Measurements from ENCODE around the gene DLGAP1. TPM values are rescaled to one million over a fixed set of nuclear protein-coding genes. Genes with fewer than 3 reads are reported as not detected.

DLGAP1 gene
- total and polyA plus RNA-seq, 2 of the 13 experiments (the other 11 are each of a cell fraction or from before 2014, with no cell fraction given) = 0.01 TPM; not detected in 1

DNA sequence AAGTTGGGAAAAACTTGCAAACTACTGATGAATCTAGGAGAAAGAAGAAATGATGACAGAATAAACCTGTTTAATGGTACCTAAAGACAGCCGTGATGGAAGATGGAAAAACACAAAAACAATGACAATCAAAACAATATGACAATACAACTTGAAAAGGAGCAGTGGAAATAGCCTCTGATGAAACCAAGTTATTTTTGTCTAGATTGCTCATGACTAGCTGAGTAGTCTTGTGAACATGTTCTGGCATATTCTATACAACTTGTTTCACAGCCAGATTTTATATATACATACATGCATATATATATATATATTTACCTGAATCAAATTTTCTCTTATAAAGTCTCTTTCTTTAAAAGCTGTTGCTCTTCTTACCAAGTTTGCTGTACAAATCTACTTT is 566.0 kb downstream of the DLGAP1 start:
- FAIRE-seq (no peak), ATAC-seq (no peak), DNase-seq (ENCODE audit: low spot score) (no peak)
- TF ChIP-seq, protein P1, sequence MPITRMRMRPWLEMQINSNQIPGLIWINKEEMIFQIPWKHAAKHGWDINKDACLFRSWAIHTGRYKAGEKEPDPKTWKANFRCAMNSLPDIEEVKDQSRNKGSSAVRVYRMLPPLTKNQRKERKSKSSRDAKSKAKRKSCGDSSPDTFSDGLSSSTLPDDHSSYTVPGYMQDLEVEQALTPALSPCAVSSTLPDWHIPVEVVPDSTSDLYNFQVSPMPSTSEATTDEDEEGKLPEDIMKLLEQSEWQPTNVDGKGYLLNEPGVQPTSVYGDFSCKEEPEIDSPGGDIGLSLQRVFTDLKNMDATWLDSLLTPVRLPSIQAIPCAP (CRISPR knock-in tag; IDR thresholded peaks at IDR 0.05; ENCODE audit: low read depth) = no peak
- TF ChIP-seq ARNT (IDR thresholded peaks at IDR 0.05) = no peak
- TF ChIP-seq, protein P2, sequence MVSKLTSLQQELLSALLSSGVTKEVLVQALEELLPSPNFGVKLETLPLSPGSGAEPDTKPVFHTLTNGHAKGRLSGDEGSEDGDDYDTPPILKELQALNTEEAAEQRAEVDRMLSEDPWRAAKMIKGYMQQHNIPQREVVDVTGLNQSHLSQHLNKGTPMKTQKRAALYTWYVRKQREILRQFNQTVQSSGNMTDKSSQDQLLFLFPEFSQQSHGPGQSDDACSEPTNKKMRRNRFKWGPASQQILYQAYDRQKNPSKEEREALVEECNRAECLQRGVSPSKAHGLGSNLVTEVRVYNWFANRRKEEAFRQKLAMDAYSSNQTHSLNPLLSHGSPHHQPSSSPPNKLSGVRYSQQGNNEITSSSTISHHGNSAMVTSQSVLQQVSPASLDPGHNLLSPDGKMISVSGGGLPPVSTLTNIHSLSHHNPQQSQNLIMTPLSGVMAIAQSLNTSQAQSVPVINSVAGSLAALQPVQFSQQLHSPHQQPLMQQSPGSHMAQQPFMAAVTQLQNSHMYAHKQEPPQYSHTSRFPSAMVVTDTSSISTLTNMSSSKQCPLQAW (CRISPR knock-in tag; IDR thresholded peaks at IDR 0.05) = no peak
- TF ChIP-seq, protein P3, sequence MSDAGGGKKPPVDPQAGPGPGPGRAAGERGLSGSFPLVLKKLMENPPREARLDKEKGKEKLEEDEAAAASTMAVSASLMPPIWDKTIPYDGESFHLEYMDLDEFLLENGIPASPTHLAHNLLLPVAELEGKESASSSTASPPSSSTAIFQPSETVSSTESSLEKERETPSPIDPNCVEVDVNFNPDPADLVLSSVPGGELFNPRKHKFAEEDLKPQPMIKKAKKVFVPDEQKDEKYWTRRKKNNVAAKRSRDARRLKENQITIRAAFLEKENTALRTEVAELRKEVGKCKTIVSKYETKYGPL (CRISPR knock-in tag; IDR thresholded peaks at IDR 0.05) = no peak
- TF ChIP-seq, protein P4, sequence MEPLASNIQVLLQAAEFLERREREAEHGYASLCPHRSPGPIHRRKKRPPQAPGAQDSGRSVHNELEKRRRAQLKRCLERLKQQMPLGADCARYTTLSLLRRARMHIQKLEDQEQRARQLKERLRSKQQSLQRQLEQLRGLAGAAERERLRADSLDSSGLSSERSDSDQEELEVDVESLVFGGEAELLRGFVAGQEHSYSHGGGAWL (CRISPR knock-in tag; IDR thresholded peaks at IDR 0.05) = no peak
- TF ChIP-seq IRF2 (CRISPR knock-in tag; IDR thresholded peaks at IDR 0.05) = no peak
- no peak for TF ChIP-seq TOPORS (CRISPR knock-in tag; IDR thresholded peaks at IDR 0.05)
- TF ChIP-seq, protein P5, sequence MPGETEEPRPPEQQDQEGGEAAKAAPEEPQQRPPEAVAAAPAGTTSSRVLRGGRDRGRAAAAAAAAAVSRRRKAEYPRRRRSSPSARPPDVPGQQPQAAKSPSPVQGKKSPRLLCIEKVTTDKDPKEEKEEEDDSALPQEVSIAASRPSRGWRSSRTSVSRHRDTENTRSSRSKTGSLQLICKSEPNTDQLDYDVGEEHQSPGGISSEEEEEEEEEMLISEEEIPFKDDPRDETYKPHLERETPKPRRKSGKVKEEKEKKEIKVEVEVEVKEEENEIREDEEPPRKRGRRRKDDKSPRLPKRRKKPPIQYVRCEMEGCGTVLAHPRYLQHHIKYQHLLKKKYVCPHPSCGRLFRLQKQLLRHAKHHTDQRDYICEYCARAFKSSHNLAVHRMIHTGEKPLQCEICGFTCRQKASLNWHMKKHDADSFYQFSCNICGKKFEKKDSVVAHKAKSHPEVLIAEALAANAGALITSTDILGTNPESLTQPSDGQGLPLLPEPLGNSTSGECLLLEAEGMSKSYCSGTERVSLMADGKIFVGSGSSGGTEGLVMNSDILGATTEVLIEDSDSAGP (CRISPR knock-in tag; IDR thresholded peaks at IDR 0.05; ENCODE audit: borderline replicate concordance) = no peak
- no peak for TF ChIP-seq MTA1 (CRISPR knock-in tag; IDR thresholded peaks at IDR 0.05; ENCODE audit: borderline replicate concordance)
- no peak for TF ChIP-seq ZZZ3 (CRISPR knock-in tag; IDR thresholded peaks at IDR 0.05; ENCODE audit: borderline replicate concordance)
- TF ChIP-seq CBFB (CRISPR knock-in tag; IDR thresholded peaks at IDR 0.05) = no peak
- no peaks in the 10 kb centered on the region for H3K36me3 ChIP-seq (replicated peaks in 1 of 2; ENCODE audit: control insufficient read depth in 1 of 2, insufficient read depth in 2 of 2, low read length in 2 of 2)
- H3K9me3 ChIP-seq (ENCODE audit: low read length) = no peaks in the 10 kb centered on the region
- CTCF ChIA-PET (ENCODE audit: low intra/inter-chr PET ratio, low total read pairs) = no interaction called here
- WGBS (ENCODE audit: low lambda C conversion rate) = 0% methylated on average over 1 of the region's 1 CpG
- BruUV-seq (replicated peaks) = no TSS peak
- H3K4me1 ChIP-seq (ENCODE audit: insufficient read depth, low read length) = no peaks in the 10 kb centered on the region
- no peak overlapping the region for H3K27ac ChIP-seq (ENCODE audit: extremely low read length, insufficient read depth, low read length)
- no peak overlapping the region for H3K4me2 ChIP-seq (ENCODE audit: low read depth, low read length)
- no peak overlapping the region for H3K9ac ChIP-seq (ENCODE audit: insufficient read depth, low read depth, low read length)
- H4K20me1 ChIP-seq (ENCODE audit: insufficient read depth, low read length) = no peaks in the 10 kb centered on the region
- intact Hi-C loops (cut with micrococcal nuclease; ENCODE audit: unreplicated experiment) = loop anchor here (5.0 kb wide), 1 partner anchor 1012 kb away; no protein-coding TSS in a partner anchor
- no peak overlapping the region for H3K4me3 ChIP-seq (replicated peaks in 1 of 3; ENCODE audit: insufficient read depth in 1 of 3, low read depth in 2 of 3, low read length in 3 of 3)
- H3K27me3 ChIP-seq (ENCODE audit: control insufficient read depth in 1 of 2, insufficient read depth in 2 of 2, low read length in 2 of 2) = no peaks in the 10 kb centered on the region; a peak in 1 of 5 replicates
- in situ Hi-C loops (cut with HindIII; ENCODE audit: extremely low pct_ligation_motif_present, low pct_unique_long_range_greater_than_20kb) = no loop called here
- POLR2A ChIA-PET = no interaction called here
- H3K79me2 ChIP-seq (ENCODE audit: insufficient read depth, low read length) = no peaks in the 10 kb centered on the region
- no peak overlapping the region for H2AFZ ChIP-seq (ENCODE audit: low read length)

Data from HepG2 (cell line).